Mesenchymal stem cell (in vitro differentiated cells and primary cell): ENCODE data around the gene NPHP4.

Experiments
- DNase-seq: peaks from one replicate; pipeline ENCODE4 v3.0.0-alpha.2; 2013
- H2AFZ ChIP-seq: one replicate; pipeline ENCODE4 v1.6.1; 2013; ENCODE audit warnings: low read depth, mild to moderate bottlenecking, control low read depth, inconsistent platforms, low read length, moderate library complexity
- H2AK5ac ChIP-seq: 2 replicates; pipeline ENCODE4 v1.6.1; 2013; ENCODE audit warnings: low read length, moderate library complexity, mild to moderate bottlenecking, inconsistent platforms; ENCODE audit not compliant: severe bottlenecking
- H2BK120ac ChIP-seq: one replicate; pipeline ENCODE4 v1.6.1; 2013; ENCODE audit warnings: low read depth, mild to moderate bottlenecking, inconsistent platforms, low read length, moderate library complexity
- H2BK12ac ChIP-seq, 2 experiments: one replicate each; pipeline ENCODE4 v1.6.1; 2013; ENCODE audit warnings: inconsistent platforms in 2 of 2, low read length in 2 of 2, mild to moderate bottlenecking in 2 of 2, moderate library complexity in 2 of 2, control low read depth in 1 of 2
- H2BK15ac ChIP-seq: one replicate; pipeline ENCODE4 v1.6.1; 2013; ENCODE audit warnings: mild to moderate bottlenecking, low read depth, inconsistent platforms; ENCODE audit not compliant: poor library complexity, severe bottlenecking
- H2BK5ac ChIP-seq: 2 replicates; pipeline ENCODE4 v1.6.1; 2013; ENCODE audit warnings: low read depth, mild to moderate bottlenecking, low read length, control low read depth, inconsistent platforms; ENCODE audit not compliant: poor library complexity, severe bottlenecking
- H3K14ac ChIP-seq, 2 experiments: one replicate each; pipeline ENCODE4 v1.6.1; 2013; ENCODE audit warnings: inconsistent platforms in 2 of 2, low read length in 2 of 2, control low read depth in 1 of 2, mild to moderate bottlenecking in 1 of 2, moderate library complexity in 1 of 2
- H3K18ac ChIP-seq, 2 experiments: one replicate each; pipeline ENCODE4 v1.6.1; 2013; ENCODE audit warnings: inconsistent platforms in 2 of 2, low read length in 2 of 2, control low read depth in 1 of 2, low read depth in 1 of 2, mild to moderate bottlenecking in 1 of 2
- H3K23ac ChIP-seq, 2 experiments: one replicate each; pipeline ENCODE4 v1.6.1; 2013; ENCODE audit warnings: inconsistent platforms in 2 of 2, low read length in 2 of 2, mild to moderate bottlenecking in 2 of 2, moderate library complexity in 2 of 2, control low read depth in 1 of 2
- H3K27ac ChIP-seq: 2 replicates; pipeline ENCODE4 v1.5.1; 2013; ENCODE audit warnings: mild to moderate bottlenecking, moderate library complexity, low read length, control low read depth, inconsistent platforms; ENCODE audit not compliant: poor library complexity, severe bottlenecking
- H3K27me3 ChIP-seq, 2 experiments: 2 replicates each; pipeline versions ENCODE4 v1.6.1 to v1.7.0; 2013; ENCODE audit warnings: low read length in 2 of 2, mild to moderate bottlenecking in 2 of 2, moderate library complexity in 2 of 2, control low read depth in 1 of 2, inconsistent platforms in 1 of 2; ENCODE audit not compliant: control insufficient read depth in 1 of 2, insufficient read depth in 1 of 2
- H3K36me3 ChIP-seq, 2 experiments: 2 replicates each; pipeline versions ENCODE4 v1.6.1 to v1.7.0; 2013; ENCODE audit warnings: low read length in 2 of 2, control low read depth in 1 of 2, inconsistent platforms in 1 of 2, low read depth in 1 of 2, mild to moderate bottlenecking in 1 of 2; ENCODE audit not compliant: insufficient read depth in 2 of 2, control insufficient read depth in 1 of 2
- H3K4ac ChIP-seq, 2 experiments: one replicate each; pipeline ENCODE4 v1.6.1; 2013; ENCODE audit warnings: inconsistent platforms in 2 of 2, low read length in 2 of 2, mild to moderate bottlenecking in 2 of 2, moderate library complexity in 2 of 2, control low read depth in 1 of 2, low read depth in 1 of 2
- H3K4me1 ChIP-seq: 2 replicates; pipeline ENCODE4 v1.6.1; 2013; ENCODE audit warnings: low read depth, low read length, control low read depth; ENCODE audit not compliant: control insufficient read depth, insufficient read depth
- H3K4me2 ChIP-seq: 2 replicates; pipeline ENCODE4 v1.6.1; 2013; ENCODE audit warnings: low read length, mild to moderate bottlenecking, inconsistent platforms; ENCODE audit not compliant: poor library complexity, severe bottlenecking
- H3K4me3 ChIP-seq, 2 experiments: 2 replicates each; pipeline versions ENCODE4 v1.5.1 to v1.7.0; 2013; ENCODE audit warnings: low read length in 2 of 2, mild to moderate bottlenecking in 2 of 2, control low read depth in 1 of 2, low read depth in 1 of 2; ENCODE audit not compliant: insufficient read depth in 1 of 2
- H3K79me1 ChIP-seq: replicated peaks from 2 replicates; pipeline ENCODE4 v1.6.1; 2013; ENCODE audit warnings: mild to moderate bottlenecking, control low read depth, low read length, inconsistent platforms; ENCODE audit not compliant: poor library complexity, severe bottlenecking
- H3K9ac ChIP-seq: 2 replicates; pipeline ENCODE4 v1.7.0; 2013; ENCODE audit warnings: mild to moderate bottlenecking, low read length, moderate library complexity
- H3K9me3 ChIP-seq: 2 replicates; pipeline ENCODE4 v1.7.0; 2013; ENCODE audit warnings: mild to moderate bottlenecking, low read length; ENCODE audit not compliant: control insufficient read depth
- H4K8ac ChIP-seq: one replicate; pipeline ENCODE4 v1.6.1; 2013; ENCODE audit warnings: inconsistent platforms, mild to moderate bottlenecking, low read length, moderate library complexity
- H4K91ac ChIP-seq: one replicate; pipeline ENCODE4 v1.6.1; 2013; ENCODE audit warnings: mild to moderate bottlenecking, low read length, inconsistent platforms
- WGBS: methylation state at CpG from one replicate; pipeline ENCODE4 v1.1.7; 2013; ENCODE audit warnings: mixed read lengths; 5-methylcytosine and 5-hydroxymethylcytosine counted together

The NPHP4 gene

DNA sequence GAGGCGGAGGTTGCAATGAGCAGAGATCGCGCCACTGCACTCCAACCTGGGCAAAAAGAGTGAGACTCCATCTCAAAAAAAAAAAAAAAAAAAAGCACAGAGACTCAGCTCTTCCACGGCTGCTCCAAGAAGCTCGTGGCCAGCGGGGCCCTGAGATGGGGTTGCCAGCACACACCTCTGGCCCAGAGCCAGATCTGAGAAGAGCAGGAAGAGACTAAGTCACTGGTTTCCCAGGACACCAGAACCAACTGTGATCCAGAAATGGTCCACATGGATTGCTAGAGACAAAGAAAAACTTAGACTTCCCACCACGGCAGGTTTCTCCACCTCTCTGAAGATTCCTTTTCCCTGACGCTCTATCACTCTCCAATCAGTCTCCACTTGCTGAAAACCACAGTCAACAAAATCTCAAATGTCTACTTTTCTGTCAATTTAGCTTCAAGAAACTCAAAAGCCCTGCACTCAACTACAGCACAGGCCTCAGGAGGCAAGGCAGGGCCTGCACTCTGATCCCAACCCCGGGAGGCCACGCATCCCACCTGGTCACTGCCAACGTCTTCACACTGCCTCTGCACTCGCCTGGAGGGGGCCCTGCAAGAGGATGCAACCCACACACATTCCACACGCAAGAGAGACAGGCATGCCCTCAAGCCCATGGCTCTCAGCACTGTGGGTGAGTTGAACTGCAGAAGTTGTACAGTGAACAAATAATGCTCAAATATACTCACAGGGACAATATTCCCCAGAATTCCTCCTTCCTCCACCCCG lies 79.0 kb downstream of the NPHP4 start:
- H3K79me1 ChIP-seq = peaks cover 2% of the 10 kb centered on the region

DNA sequence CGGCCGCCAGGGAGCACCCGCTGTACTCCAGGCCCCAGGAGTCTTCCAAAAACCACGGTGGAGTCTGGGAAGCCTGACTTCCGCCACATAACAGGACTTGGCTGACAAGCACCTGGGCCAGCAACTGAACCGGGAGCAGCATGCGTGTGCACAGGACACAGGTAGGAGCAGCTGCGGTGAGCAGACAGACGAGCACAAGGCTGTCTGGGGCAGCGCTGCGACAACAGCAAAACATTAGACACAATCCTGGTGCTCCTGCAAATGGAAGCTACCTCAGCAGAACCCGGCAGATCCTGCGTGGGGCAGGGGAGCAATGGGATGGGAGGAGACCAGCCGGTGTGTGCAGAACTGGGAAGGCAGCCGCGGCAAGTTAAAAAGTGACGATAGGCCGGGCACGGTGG lies 80.4 kb downstream of the NPHP4 start:
- DNase-seq = no peak
- Histone ChIP-seq H3K9ac (no peak overlapping the region), H4K91ac (no peak overlapping the region), H3K4me1 (peaks cover 11% of the 10 kb centered on the region), H3K79me1 (peaks cover 2% of the 10 kb centered on the region), H2BK12ac (no peak overlapping the region), H3K4me2 (no peak overlapping the region), H4K8ac (no peak overlapping the region), H3K23ac (no peak overlapping the region), H3K4ac (no peak overlapping the region), H3K9me3 (no peaks in the 10 kb centered on the region), H3K36me3 (peaks cover 0 to 20% of the 10 kb centered on the region in 2 experiments), H2BK15ac (no peak overlapping the region), H3K14ac (no peak overlapping the region), H3K4me3 (no peak overlapping the region), H3K27me3 (no peaks in the 10 kb centered on the region), H2BK5ac (no peak overlapping the region), H2BK120ac (no peak overlapping the region), H3K27ac (no peak overlapping the region), H2AFZ (no peak overlapping the region), H3K18ac (no peak overlapping the region), H2AK5ac (no peak overlapping the region)
- 98% methylated on average over 13 of the region's 19 CpGs for WGBS

More for the DNA sequence above, 79.0 kb downstream of the NPHP4 start:
- Histone ChIP-seq H2BK5ac (no peak overlapping the region), H4K8ac (no peak overlapping the region), H3K36me3 (peaks cover 0 to 17% of the 10 kb centered on the region in 2 experiments), H3K9me3 (no peaks in the 10 kb centered on the region), H3K4me2 (no peak overlapping the region), H3K9ac (no peak overlapping the region), H3K27me3 (no peaks in the 10 kb centered on the region), H3K27ac (no peak overlapping the region), H3K4me1 (peaks cover 13% of the 10 kb centered on the region), H2BK12ac (no peak overlapping the region), H2AFZ (no peak overlapping the region), H3K23ac (no peak overlapping the region), H3K18ac (no peak overlapping the region), H2BK120ac (no peak overlapping the region), H2AK5ac (no peak overlapping the region), H2BK15ac (no peak overlapping the region), H3K14ac (no peak overlapping the region), H3K4me3 (no peak overlapping the region), H4K91ac (no peak overlapping the region), H3K4ac (no peak overlapping the region)
- DNase-seq = no peak
- 87% methylated on average over 14 of the region's 14 CpGs for WGBS

DNA sequence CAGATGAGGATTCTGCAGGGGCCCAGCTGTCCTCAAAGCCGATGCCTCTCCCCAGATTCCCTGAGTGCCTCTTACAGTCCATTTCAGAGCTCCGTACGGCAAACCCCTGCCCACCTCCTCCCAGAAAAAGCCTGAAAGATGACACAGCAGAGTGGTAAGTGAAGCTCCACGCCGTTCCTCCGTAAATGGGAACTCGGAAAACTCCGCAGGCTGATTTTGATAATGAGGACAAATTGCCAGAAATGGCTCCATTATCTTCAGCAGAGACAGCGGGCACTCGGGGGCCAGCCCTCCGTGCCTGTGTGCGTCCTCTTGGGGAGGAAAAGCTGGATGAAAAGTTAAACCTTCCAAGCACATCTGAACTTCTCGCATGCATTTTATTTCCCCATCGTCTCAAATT lies 81.1 kb downstream of the NPHP4 start:
- no peak overlapping the region for H2BK120ac ChIP-seq
- H3K18ac ChIP-seq = no peak overlapping the region
- H3K36me3 ChIP-seq = peaks cover 3 to 23% of the 10 kb centered on the region in 2 experiments
- peaks cover 11% of the 10 kb centered on the region for H3K4me1 ChIP-seq
- H4K91ac ChIP-seq = no peak overlapping the region
- 91% methylated on average over 12 of the region's 14 CpGs for WGBS
- no peak overlapping the region for H3K4me3 ChIP-seq
- no peak overlapping the region for H4K8ac ChIP-seq
- no peak overlapping the region for H2AFZ ChIP-seq
- no peak overlapping the region for H3K4ac ChIP-seq
- H2BK12ac ChIP-seq = no peak overlapping the region
- no peak overlapping the region for H2BK15ac ChIP-seq
- H3K79me1 ChIP-seq = peaks cover 2% of the 10 kb centered on the region
- no peak overlapping the region for H3K14ac ChIP-seq
- no peak overlapping the region for H3K9ac ChIP-seq
- no peaks in the 10 kb centered on the region for H3K9me3 ChIP-seq
- no peak overlapping the region for H3K4me2 ChIP-seq
- H3K23ac ChIP-seq = no peak overlapping the region
- DNase-seq = no peak
- no peak overlapping the region for H2BK5ac ChIP-seq
- H3K27me3 ChIP-seq = no peaks in the 10 kb centered on the region
- no peak overlapping the region for H3K27ac ChIP-seq
- H2AK5ac ChIP-seq = no peak overlapping the region

DNA sequence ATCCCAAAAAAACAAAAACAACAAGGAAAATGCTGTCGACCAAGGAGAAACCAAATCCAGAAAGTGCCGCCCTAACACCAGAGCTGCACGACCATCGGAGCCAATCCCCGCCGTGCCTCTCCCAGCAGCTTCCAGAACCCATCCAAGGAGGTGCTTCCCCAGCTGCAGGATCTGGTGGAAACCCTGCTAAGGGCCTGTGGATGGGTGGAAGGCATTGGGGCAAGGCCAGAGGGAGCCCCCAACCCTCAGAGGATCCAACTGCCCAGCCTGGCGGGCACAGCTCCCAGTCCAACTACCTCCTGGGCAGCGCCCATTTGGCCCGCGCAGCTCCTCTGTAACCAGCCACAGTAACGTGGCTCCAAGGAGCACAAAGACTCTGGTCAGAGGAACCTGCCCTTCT lies 81.6 kb downstream of the NPHP4 start:
- Histone ChIP-seq H3K14ac (no peak overlapping the region), H3K4ac (no peak overlapping the region), H3K27me3 (no peaks in the 10 kb centered on the region), H3K23ac (no peak overlapping the region), H3K4me3 (no peak overlapping the region), H3K36me3 (peaks cover 6 to 23% of the 10 kb centered on the region in 2 experiments), H3K27ac (no peak overlapping the region), H3K4me1 (peaks cover 9% of the 10 kb centered on the region), H3K9ac (no peak overlapping the region), H2BK120ac (no peak overlapping the region), H4K8ac (no peak overlapping the region), H3K79me1 (peaks cover 2% of the 10 kb centered on the region), H3K18ac (no peak overlapping the region), H2BK15ac (no peak overlapping the region), H3K4me2 (no peak overlapping the region), H2BK12ac (no peak overlapping the region), H2AFZ (no peak overlapping the region), H4K91ac (no peak overlapping the region), H2BK5ac (no peak overlapping the region), H2AK5ac (no peak overlapping the region), H3K9me3 (no peaks in the 10 kb centered on the region)
- 93% methylated on average over 11 of the region's 11 CpGs for WGBS
- no peak for DNase-seq
